Progenitor cell of endocrine pancreas (in vitro differentiated cells): Measurements from ENCODE around the gene C3orf49. TPM values are rescaled to one million over a fixed set of nuclear protein-coding genes. Genes with fewer than 3 reads are reported as not detected.
A peak's percentile ranks its signal among the peaks of the same experiment; 100 is the strongest.

Experiments
- DNase-seq: peaks from one replicate; pipeline ENCODE4 v3.0.0; 2021; ENCODE audit warnings: low spot score; ENCODE audit not compliant: unreplicated experiment
- H3K27ac Mint-ChIP-seq: 2 replicates; pipeline ENCODE4 v1.8.0; 2021; ENCODE audit warnings: mild to moderate bottlenecking, moderate library complexity, mixed read lengths
- H3K27me3 Mint-ChIP-seq: 2 replicates; pipeline ENCODE4 v1.8.0; 2021; ENCODE audit warnings: mixed read lengths
- H3K36me3 Mint-ChIP-seq: 2 replicates; pipeline ENCODE4 v1.8.0; 2022; ENCODE audit warnings: mixed read lengths; ENCODE audit not compliant: insufficient read depth
- H3K4me1 Mint-ChIP-seq: 2 replicates; pipeline ENCODE4 v1.8.0; 2021; ENCODE audit warnings: low read depth, mixed read lengths
- H3K4me3 Mint-ChIP-seq: 2 replicates; pipeline ENCODE4 v1.8.0; 2021; ENCODE audit warnings: low read depth, mild to moderate bottlenecking, moderate library complexity, mixed read lengths
- H3K9me3 Mint-ChIP-seq: 2 replicates; pipeline ENCODE4 v1.8.0; 2021; ENCODE audit warnings: low read depth, mixed read lengths
- total RNA-seq: library from RNA; stranded (reverse); gene quantifications from 2 replicates; pipeline ENCODE4 v1.2.1, GENCODE V29; 2021
- TF ChIP-seq, protein P1 (sequence below): fragments of 200-600 bp; sonication (generic); IDR thresholded peaks from one replicate; pipeline ENCODE4 v1.5.0; 2021; ENCODE audit warnings: antibody characterized with exemption, mild to moderate bottlenecking; ENCODE audit not compliant: unreplicated experiment

Gene C3orf49
- total RNA-seq, 1 donor from 2014 or later = not detected

DNA sequence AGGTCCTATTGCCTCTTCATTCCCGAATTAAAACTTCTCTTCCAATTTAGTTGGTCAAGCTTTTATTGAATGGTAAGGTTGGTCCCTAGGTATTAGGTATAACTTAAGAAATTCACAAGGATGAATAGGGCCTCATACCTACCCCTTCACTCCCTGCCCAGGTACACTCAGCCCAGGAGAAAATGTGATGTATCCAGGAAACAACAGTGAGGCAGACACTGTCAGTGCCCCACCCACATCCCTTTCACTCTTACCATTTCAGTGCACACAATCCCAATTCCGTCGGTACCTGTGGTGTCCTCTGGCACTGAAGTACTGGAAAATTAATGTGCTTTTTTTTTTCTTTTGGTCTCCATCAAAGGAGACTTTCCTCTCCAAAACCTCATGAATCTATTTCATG lies 10.5 kb upstream of the C3orf49 start:
- Mint-ChIP-seq H3K27me3 (no peaks in the 10 kb centered on the region), H3K9me3 (no peaks in the 10 kb centered on the region), H3K4me3 (no peak overlapping the region), H3K27ac (no peak overlapping the region), H3K4me1 (peaks cover 4% of the 10 kb centered on the region), H3K36me3 (no peaks in the 10 kb centered on the region)
- TF ChIP-seq, protein P1, sequence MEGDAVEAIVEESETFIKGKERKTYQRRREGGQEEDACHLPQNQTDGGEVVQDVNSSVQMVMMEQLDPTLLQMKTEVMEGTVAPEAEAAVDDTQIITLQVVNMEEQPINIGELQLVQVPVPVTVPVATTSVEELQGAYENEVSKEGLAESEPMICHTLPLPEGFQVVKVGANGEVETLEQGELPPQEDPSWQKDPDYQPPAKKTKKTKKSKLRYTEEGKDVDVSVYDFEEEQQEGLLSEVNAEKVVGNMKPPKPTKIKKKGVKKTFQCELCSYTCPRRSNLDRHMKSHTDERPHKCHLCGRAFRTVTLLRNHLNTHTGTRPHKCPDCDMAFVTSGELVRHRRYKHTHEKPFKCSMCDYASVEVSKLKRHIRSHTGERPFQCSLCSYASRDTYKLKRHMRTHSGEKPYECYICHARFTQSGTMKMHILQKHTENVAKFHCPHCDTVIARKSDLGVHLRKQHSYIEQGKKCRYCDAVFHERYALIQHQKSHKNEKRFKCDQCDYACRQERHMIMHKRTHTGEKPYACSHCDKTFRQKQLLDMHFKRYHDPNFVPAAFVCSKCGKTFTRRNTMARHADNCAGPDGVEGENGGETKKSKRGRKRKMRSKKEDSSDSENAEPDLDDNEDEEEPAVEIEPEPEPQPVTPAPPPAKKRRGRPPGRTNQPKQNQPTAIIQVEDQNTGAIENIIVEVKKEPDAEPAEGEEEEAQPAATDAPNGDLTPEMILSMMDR = no peak
- no peak for DNase-seq

DNA sequence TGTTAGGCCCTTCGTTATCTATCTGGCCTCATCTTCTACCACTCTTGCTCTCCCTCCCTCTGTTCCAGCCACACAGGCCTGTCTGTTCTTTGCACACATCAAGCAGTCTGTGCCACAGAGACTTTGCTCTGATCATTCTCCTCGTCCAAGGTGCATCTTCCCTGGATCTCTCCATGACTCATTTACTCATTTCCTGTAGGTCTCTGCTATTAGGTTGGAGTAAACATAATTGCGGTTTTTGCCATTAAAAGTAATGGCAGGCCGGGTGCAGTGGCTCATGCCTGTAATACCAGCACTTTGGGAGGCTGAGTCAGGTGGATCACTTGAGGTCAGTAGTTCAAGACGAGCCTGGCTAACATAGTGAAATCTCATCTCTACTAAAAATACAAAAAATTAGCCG lies 9.5 kb upstream of the C3orf49 start:
- Mint-ChIP-seq H3K36me3 (no peaks in the 10 kb centered on the region), H3K27me3 (no peaks in the 10 kb centered on the region), H3K27ac (no peak overlapping the region), H3K4me3 (no peak overlapping the region), H3K9me3 (no peaks in the 10 kb centered on the region), H3K4me1 (peaks cover 14% of the 10 kb centered on the region)
- TF ChIP-seq, protein P1 = no peak
- DNase-seq = no peak

DNA sequence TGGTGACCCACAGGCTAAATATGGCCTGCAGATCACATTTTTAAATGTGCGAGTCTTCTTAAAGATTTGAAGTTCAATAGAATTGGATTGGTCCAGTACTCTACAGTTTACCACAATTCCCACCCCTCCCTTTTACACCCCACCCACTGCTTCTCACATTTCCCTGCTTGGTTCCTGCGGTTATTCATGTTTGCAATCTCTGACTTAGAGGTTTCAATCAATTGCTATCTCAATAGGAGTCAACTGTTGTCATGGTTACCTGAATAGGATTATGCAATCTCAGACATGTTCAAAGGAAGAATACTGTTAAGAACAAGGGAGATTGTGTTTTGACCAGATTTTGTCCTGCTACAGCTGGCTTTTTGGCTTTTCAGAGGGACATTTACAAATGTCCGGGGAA lies 4.9 kb upstream of the C3orf49 start:
- Mint-ChIP-seq H3K4me1 (peaks cover 23% of the 10 kb centered on the region), H3K27me3 (no peaks in the 10 kb centered on the region), H3K4me3 (no peak overlapping the region), H3K9me3 (no peaks in the 10 kb centered on the region), H3K27ac (peak overlapping the region; percentile 62), H3K36me3 (no peaks in the 10 kb centered on the region)
- DNase-seq = no peak
- TF ChIP-seq, protein P1 = no peak

DNA sequence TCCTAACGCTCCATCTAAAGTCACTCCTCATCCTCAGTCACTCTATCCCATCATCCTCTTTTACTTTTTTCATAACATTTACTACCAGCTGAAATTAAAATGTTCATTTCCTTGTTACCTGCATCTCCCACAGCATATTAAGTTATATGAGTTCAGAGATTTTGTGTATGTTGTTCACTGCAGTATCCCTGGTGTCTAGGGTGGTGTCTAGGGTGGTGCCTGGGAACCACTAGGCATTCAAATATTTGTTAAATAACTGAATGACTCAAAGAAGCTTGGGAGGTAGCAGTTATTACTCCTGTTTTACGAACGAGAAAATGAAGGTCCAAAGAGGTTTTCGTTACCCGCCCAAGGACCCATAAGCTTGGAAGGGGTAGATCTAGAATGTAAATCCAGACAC lies 1.9 kb upstream of the C3orf49 start:
- Mint-ChIP-seq H3K9me3 (no peaks in the 10 kb centered on the region), H3K4me3 (no peak overlapping the region), H3K4me1 (peaks cover 23% of the 10 kb centered on the region), H3K27me3 (no peaks in the 10 kb centered on the region), H3K36me3 (no peaks in the 10 kb centered on the region), H3K27ac (no peak overlapping the region)
- TF ChIP-seq, protein P1 = no peak
- DNase-seq = no peak

- H3K9me3 Mint-ChIP-seq = no peaks in the 10 kb centered on the region
- H3K27me3 Mint-ChIP-seq = no peaks in the 10 kb centered on the region
- no peaks in the 10 kb centered on the region for H3K36me3 Mint-ChIP-seq
- DNase-seq = peak; percentile 44
- peaks cover 20% of the 10 kb centered on the region for H3K4me1 Mint-ChIP-seq
- no peak overlapping the region for H3K27ac Mint-ChIP-seq
- TF ChIP-seq, protein P1 = peak; percentile 92
- no peak overlapping the region for H3K4me3 Mint-ChIP-seq
These were observed 583 bp upstream of the C3orf49 start for GRCh38 chr3:63818282-63819150.
